NOMO-1 (cell line): ENCODE data around the gene ABO.
A peak's percentile ranks its signal among the peaks of the same experiment; 100 is the strongest.
"Not testable (repeated sequence)": the region's sequence is repeated elsewhere in the genome, so short reads cannot be mapped to it uniquely, and the experiment has no call there.

Experiments used
- DNase-seq, 2 experiments: peaks; one replicate each; lab custom pipeline; 2025; ENCODE audit not compliant: unreplicated experiment in 2 of 2; lab: John Stamatoyannopoulos, UW

Gene ABO

DNA sequence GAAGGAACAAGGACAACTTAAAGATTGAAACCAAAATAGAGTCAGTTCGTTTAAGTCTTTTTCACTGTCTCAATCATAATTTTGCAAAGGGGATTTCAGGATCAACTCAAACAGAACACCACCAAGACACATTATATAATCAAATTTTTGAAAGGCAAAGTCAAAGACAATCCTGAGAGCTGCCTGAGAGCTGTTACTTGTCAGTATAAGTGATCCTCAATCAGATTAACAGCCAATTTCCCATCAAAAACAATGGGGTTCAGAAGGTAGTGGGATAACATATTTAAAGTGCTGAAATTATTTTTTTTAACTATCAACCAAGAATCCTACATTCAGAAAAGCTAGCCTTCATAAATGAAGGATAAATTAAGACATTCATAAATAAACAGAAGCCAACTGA is 19.3 kb upstream of the ABO start:
- DNase-seq = no peak

DNA sequence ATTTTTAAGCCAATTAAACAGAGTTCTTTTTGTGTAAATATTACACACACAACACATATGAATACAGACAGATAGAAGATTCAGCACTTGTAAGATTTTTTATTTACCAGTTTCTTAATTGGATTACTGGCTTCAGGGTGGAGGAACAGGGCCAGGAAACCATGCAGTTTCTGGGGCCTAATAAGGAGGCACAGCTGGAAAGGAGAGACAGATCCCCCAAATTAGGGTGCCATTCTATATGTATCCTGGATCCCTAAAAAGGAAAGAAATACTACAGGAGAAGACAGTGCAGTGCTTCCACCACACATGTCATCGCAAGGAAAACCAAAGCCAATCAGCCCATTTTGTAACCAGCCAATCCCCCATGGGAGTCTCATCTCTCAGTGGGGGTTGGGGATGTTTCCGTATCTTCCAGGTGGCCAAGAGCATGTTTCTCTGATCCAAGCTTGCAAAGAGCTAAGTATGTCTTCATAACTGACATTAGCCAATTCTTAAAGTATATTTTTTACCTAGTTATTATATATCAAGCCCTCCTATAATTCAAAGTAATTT is 15.8 kb upstream of the ABO start:
- DNase-seq = no peak

DNA sequence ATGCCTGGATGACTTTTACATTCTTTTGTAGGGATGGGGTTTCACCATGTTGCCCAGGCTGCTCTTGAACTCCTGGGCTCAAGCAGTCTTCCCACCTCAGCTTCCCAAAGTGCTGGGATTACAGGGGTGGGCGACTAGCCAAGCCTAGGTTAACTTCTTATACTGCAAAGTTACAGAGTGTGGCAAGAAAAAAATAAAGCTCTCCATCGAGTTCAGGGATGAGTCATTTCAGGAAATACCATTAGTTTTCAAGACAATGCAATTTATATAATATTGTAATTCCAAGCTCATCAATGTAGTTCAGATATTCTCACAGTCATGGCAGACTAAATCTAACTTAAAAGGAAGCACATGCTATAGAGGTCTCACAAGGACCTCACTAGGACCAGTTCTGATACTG is 11.5 kb upstream of the ABO start:
- DNase-seq = no peak

DNA sequence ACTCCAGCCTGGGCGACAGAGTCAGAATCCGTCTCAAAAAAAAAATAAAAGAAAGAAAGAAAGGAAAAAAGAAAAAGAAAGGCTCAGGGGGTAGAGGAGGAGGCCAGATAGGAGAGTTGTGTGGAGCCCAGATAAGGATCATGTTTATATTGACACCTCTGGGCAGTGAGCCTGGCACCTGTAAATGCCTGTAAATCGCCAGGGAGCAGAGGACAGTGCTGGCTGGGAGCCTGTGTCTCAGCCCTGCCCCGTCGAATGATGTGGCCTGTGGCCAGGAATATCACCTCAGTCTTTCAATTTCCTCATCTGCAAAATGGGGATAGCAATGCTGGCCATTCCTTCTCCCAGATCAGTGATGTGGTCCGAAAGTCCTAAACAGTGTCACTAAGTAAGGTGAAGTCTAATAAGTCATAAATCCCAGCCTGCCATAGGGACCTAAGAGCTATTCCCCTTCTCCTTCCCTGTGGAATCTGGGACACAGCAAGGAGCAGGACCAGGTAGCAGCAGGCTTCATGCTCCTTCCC is 10.3 kb upstream of the ABO start:
- DNase-seq = no peak

DNA sequence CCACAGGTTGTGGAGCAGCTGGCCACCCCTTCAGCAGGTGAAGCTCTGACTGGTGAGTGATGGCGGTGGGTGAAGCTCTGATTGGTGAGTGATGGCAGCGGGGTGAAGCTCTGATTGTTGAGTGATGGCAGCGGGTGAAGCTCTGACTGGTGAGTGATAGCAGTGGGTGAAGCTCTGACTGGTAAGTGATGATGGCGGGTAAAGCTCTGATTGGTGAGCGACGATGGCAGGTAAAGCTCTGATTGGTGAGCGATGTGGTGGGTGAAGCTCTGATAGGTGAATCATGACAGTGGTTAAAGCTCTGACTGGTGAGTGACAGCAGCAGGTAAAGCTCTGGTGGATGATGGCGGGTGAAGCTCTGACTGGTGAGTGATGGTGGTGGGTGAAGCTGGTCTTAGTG is 9.4 kb upstream of the ABO start:
- no peak for DNase-seq

DNA sequence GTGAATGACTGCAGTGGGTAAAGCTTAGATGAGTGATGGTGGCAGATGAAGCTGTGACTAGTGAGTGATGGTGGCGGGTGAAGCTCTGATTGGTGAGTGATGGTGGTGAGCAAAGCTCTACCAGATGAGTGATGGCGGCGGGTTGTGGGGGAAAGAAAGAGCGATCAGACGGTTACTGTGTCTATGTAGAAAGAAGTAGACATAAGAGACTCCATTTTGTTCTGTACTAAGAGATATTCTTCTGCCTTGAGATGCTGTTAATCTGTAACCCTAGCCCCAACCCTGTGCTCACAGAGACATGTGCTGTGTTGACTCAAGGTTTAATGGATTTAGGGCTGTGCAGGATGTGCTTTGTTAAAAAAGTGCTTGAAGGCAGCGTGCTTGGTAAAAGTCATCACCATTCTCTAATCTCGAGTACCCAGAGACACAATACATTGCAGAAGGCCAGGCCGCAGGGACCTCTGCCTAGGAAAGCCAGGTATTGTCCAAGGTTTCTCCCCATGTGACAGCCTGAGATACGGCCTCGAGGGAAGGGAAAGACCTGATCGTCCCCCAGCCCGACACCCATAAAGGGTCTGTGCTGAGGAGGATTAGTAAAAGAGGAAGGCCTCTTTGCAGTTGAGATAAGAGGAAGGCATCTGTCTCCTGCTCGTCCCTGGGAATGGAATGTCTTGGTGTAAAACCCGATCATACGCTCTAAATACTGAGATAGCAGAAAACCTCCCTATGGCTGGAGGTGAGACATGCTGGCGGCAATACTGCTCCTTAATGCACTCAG is 8.4 kb upstream of the ABO start:
- DNase-seq = not testable (repeated sequence)

DNA sequence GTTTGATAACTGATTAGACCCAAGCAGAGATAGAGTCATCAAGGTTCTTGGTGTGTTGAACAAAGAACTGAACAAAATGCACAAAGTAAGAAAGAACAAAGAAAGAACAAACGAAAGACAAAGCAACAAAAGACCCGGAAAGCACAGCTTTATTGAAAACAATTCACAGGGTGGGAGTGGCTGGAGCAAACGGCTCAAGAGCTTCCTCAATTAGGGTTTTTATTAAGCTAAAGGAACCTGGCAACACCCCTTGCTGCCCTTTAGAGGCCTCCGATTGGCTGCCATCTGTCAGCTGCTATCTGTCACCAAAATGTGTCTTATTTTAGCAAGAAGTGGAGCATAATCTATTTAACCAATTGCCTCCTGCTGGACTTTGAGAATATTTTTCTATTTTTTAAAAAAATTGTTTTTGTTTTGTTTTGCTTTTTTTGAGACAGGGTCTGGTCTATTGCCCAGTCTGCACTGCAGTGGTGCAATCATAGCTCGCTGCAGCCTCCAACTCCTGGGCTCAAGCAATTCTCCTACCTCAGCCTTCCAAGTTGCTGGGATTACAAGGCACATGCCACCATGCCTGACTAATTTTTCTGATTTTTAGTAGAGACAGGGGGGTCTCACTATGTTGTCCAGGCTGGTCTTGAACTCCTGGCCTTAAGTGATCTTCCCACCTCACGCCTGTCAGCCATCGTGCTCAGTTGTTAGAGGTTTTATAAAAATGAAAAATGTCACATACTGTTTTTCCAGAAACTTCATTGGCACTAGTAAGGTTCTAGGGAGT is 7.7 kb upstream of the ABO start:
- DNase-seq = peak; percentile 61 to 64

DNA sequence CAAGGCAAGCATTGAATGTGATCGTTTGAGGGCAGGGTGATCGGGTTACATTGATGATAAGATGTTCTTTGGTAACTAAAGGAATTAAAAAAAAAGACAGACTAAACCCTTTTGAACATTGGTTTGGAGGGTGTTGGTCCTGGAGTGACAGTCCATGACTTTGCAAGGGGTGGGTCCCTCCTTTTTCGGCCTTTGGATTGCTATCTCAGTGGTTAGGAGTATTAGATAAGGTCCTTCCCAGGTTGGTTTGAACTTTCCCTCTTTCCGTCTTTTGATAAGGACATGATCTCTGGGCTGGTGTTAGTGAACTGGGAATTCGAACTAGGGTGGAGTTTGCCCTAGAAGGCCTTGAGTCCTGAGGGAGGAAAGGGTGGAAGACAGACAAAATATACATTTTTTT is 5.4 kb upstream of the ABO start:
- no peak for DNase-seq

DNA sequence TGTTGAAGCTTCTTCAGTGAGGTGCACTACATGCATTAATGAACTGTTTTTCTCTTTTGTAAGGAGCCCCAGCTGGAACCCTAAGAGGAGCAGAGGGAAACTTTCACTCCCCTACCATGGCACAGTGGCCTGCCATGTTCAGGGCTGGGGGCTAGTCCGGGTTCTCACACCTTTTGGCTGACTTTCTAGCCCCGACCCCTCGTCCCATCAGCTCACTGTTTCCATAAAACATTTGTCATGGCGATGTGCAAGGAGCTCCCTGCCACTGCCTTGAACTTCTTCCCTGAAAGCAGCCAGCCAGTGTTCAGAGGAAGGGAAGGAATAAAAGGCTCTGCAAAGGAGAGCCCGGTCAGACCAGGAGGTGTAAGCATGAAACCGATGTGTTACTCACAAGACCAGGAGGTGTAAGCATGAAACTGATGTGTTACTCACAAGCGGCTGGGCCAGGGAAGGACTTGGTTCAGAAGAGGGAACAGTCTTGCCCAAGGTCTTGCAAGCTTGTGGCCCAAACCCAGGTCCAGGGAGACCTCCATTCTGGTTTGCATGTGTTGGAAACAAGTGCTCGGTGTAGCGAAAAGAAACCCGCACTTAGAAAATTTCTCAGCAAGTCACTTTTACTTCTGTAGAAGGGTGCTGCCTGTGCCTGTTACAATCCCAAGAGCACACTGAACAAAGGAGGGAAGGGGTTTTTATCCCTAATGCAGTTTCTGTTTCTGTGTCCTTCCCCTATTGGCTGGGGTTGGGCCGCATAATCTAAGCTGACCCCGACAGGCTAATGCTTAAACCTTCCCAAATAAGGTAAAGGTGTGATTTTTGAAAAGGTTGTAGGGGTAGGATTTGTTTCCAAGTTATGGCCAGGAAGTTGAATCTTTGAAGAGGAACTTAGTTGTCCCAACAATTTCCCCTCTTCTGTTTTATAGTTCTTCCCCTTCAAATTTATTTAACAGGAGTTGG is 3.4 kb upstream of the ABO start:
- DNase-seq = no peak

DNA sequence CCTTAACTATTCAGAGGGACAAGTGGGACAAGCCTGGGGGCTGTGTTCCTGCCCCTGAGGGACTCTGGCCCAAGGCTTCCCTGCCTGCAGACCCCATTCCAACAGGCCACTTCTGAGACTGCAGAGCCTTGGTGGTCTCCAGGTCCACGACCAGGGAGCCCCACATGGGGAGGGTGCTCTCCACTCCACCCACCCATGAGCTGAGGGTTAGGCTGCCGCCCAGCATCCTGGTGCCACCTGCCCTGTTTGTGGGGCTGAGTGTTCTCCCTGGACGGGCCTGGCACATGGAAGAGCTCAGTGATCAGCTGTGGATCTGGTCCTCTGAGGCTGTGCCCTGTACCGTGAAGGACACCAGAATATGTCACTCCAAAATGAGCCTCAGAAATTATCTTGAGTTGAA is 2.5 kb upstream of the ABO start:
- DNase-seq = no peak

DNA sequence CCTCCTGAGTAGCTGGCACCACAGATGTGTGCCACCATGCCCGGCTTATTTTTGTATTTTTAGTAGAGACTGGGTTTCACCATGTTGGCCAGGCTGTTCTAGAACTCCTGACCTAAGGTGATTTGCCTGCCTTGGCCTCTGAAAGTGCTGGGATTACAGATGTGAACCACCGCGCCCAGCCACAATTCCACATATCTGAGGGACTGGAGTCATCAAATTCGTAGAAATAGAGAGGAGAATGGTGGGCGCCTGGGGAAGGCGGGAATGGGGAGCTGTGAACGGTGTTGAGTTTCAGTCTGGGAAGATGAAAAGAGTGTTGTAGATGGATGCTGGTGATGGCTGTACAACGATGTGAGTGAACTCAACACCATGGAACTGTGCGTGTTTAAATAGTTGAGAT is 1.9 kb upstream of the ABO start:
- DNase-seq = no peak

DNA sequence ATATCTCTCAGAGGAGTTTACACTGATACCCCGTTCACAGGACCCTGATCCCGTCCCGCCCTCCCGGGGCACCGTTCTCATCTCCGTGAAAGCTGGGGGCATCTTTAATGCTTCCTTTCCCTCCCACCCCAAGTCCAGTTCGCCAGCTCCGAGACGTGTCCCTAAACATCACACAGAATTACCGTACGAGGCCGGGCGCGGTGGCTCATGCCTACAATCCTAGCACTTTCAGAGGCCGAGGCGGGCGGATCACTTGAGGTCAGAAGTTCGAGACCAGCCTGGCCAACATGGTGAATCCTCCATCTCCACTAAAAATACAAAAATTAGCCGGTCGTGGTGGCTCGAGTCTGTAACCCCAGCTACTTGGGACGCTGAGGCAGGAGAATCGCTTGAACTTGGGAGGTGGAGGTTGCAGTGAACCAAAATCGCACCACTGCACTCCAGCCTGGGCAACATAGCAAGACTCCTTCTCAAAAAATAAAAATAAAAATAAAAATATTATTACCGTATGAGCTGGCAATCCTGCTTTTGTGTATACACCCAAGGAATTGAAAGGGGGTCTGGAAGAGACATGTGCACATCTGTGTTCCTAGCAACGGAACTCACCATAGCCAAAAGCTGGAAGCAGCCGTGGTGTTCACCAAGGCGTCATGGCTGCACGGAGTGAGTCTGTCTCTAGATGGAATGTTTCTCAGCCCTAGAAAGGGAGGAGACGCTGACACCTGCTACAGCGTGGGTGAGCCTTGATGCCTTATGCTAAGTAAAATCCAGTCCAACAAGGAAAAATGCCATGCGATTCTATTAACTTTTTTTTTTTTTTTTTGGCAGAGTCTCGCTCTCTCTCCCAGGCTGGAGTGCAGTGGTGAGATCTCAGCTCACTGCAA is 1.2 kb upstream of the ABO start:
- DNase-seq = no peak

DNA sequence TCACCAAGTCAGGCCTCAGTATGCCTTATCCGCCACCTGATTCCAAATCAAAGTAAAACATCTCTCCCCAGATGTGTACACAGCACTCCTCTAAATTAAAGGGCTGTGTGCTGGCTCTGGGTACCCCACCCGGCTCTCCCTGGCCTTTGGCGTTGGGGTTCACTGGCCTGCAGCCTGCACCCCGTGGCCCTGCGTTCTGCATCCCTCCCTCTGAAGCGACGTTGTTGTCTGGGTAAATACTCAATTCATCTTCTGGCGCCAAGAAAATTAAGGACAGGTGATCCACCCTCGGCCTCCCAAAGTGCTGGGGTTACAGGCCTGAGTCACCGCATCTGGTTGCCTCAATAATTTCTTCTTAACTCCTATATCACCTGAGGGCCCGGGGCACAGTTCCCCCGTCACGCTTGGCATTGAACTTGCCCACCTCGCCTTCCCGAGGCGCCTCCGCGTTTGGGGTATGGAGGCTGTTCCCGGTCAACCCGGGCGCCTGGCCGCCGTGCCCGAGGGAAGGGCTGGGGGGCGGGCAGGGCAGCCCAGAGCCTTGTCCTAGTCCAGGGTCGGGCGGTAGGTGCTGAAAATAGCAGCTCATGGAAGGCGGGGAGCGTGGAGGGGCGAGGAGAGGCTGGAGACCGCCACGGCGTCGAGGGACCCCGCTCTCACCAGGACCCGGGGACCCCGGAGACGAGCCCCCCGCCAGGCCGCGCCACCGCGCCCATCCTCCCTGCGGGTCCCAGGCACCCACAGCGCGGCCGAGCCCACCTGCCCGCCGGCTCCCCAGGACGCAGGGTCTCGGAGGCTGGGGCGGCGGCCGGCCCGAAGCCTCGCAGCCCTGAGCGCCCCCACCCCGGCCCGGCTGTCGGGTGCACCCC is 531 bp downstream of the ABO start:
- DNase-seq = no peak

DNA sequence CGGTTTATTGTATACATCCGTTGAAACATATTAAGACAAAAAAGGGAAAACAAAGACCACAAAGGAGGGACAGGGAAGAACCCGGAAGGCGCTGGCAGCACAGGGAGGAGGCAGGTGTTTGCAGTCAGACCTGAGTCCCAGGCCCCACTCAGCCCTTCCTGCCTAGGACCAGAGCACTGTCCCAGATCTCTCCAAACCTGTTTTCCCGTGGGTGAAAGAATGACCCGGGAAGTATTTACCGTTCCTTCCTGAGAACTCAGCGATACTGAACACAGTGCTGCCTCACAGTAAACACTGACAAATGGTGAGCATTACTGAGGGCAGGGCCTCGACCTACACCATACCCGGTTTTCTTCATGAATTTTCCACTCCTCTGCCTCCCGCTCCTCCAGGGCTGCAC is 1.2 kb downstream of the ABO start:
- DNase-seq = no peak

DNA sequence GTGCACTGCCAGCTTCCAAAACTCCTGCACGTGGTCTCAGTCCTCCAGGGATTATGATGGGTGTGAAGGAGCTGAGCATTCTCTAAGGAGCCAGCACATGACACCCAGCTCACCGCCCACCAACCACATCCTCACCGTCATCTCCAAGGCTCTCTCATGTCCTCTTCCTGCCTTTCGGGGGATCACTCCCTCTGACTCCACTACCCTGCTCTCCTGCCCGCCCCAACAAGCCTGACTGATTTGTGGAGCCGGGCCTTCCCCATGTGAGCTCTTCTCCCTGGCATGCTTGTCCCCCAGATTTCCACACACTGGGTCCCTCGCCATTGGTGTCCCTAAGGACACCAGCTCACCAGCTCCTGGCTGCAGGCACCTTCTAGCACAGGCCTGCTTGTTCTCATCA is 1.9 kb downstream of the ABO start:
- no peak for DNase-seq

DNA sequence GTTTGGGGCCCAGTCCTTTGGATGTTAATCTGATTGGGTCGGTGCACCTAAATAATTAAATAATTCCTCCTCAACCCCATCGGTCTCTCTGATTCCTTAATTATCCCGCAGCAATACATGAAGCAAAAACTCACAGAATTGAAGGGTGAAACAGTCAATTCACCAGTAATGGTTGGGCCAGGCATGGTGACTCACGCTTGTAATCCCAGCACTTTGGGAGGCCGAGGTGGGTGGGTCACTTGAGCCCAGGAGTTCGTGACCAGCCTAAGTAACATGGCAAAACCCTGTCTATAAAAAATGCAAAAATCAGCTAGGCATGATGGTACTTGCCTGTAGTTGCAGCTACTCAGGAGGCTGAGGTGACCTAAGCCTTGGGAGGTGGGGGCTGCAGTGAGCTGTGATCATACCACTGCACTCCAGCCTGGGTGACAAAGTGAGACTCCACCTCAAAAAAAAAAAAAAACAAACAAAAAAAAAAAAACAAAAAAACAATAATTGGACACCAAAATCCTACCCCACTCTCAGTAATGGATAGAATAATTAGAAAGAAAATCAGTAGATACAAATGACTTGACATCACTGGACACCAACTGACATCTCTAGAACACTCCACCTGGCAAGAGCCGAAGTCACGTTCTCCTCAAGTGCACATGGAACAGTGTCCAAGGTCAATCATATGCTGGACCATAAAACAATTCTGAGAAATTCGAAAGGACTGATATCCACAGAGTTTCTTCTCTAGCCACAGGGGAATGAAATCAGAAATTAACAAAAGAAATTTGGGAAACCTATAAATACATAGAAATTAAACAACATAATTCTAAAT is 5.3 kb downstream of the ABO start:
- DNase-seq = no peak

DNA sequence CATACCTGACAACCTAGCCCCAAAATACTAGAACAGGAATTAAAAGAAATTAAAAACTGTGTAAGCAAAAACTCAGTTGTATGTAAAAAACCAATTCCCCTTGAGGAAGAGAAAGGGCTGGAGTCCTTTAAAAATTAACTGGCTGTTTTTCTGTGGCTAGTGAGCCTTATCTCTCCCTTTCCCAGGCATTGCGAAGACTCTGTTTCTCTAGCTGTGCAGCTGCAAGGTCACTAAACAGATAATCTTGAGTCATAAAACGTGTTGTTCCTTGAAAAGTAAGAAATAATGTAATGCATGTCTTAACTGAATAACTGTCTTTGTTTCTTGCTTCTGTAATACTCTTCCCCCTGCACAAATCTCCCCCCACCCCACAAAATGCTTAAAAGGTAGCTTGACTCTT is 5.9 kb downstream of the ABO start:
- not testable (repeated sequence) for DNase-seq
